Measurements from ENCODE around the gene FAM180B. TPM values are rescaled to one million over a fixed set of nuclear protein-coding genes. Genes with fewer than 3 reads are reported as not detected.
"Not testable (repeated sequence)": the region's sequence is repeated elsewhere in the genome, so short reads cannot be mapped to it uniquely, and the experiment has no call there.

FAM180B gene
- polyA plus RNA-seq, 3 donors = 0.19 to 0.40 TPM; not detected in 1

DNA sequence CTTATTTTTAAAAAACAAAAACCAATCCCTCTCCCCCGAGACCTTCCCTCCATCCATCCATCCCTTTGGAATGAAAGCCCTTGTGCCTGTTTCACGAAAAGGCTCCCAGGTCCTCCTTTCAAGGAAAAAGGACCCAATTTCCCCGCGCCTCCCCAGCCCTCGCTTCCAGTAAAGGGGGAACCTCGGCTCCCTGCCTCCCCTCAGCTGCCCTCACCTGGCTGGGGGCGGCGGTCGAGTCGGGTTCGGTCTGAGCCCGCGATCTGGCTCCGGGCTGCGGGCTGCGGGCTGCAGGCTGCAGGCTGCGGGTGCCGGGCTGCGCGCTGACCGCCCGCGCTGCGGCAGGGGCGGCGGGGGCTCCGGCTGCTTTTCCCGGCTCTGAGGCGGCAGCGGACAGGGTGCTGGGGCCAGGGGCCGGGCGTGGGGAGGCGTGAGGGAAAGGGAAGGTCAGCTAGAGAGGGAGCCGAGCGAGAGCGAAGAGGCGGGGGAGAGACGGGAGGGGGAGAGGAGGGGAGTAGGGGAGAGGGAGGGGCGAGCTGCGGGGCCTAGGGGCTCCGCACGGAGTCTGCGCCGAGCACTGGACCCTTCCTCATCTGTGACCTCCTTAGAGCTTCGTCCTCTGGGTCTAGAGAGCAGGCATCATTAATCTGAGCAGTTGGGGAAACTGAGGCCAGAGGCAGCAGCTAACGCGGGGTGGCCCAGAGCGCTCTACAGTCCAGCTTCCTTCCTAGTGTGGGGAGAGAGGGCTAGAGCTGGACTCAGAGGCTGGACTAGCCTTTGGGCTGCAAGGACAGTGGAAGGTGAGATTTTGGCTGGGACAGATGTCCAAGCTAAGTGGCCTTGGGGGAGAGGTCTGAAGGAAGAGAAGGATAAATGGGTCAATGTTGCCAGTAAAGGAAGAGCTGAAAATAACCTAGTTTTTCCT, 7.7 kb downstream of the FAM180B start, which contains the start of gene C1QTNF4:
C1QTNF4 (minus strand) TSS at position 478 of the 922 bp plus-strand sequence. CDS start 3,601 bp downstream, outside the sequence.
- no peak for DNase-seq (ENCODE audit: low read depth in 3 of 3, low spot score in 2 of 3)

DNA sequence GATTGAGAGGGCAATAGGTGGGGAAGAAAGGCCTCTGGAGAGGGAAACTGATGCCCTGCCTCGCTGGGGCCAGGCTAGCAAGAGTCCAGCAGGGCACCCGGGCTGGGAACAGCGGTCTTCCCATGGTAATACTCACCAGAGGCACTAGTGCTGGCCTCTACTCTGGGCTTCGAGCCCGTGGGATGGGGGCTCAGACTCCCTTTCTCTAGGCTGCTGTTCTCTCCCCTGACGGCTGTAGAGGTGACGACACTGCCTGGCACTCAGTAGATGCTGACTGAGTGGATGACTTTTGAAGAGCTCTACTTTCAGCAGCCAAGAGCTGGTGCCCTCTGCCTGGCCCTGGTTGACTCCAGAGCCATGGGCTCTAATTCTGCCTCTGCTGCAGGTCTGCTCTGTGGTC, 8.6 kb downstream of the FAM180B start:
- DNase-seq (ENCODE audit: low read depth in 3 of 3, low spot score in 2 of 3) = no peak

DNA sequence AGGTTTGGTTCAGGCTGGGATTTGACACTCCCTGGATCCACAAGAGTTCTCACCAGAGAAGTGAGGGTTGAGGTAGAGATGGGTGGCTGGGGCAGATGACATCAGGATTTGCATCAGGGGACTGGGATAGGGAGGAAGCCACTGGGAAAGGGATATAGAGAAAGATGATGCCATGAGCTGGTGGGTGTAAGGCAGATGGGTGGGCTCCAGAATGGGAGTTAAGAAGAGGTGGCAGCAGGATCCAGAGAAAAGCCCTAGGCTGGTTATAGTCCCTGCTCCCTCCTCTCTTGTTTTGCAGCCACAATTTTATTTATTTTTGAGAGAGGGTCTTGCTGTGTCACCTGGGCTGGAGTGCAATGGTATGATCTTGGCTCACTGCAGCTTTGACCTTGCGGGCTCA, 9.5 kb downstream of the FAM180B start:
- DNase-seq (ENCODE audit: low read depth in 3 of 3, low spot score in 2 of 3) = no peak

DNA sequence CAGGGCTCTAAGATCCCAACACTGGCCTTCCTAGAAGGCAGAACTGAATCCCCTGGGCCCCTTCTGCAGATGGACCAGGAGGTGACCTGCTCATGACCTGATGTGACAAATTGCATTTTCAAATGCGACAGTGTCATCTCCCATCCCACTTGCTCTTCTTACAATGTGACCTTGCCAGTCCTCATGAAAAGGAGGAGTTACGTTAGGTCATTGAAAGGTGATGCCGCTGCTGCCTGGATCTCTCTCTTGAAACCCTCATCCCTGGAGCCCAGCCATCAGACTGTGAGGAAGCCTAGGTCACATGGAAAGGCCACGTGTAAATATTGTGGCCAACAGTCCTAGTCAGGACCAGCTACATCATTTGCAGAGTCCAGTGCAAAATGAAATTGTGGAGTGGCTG, 13.4 kb downstream of the FAM180B start:
- DNase-seq (ENCODE audit: low read depth in 3 of 3, low spot score in 2 of 3) = no peak

DNA sequence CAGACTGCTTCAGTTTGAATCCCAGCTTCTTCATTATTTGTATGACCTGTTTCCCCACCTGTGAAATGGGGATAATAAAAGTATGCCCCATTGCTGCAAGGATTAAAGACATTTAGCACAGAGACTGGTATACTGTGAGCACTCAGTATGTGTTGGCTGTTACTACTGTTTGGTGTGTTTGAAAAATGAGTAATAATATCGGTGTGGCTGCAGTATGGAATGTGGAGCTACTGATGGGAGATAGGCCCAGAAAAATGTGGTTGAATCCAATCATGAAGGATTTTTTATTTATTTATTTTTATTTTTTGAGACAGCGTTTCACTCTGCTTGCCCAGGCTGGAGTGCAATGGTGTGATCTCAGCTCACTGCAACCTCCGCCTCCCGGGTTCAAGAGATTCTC, 16.8 kb downstream of the FAM180B start:
- DNase-seq (ENCODE audit: low read depth in 3 of 3, low spot score in 2 of 3) = no peak

DNA sequence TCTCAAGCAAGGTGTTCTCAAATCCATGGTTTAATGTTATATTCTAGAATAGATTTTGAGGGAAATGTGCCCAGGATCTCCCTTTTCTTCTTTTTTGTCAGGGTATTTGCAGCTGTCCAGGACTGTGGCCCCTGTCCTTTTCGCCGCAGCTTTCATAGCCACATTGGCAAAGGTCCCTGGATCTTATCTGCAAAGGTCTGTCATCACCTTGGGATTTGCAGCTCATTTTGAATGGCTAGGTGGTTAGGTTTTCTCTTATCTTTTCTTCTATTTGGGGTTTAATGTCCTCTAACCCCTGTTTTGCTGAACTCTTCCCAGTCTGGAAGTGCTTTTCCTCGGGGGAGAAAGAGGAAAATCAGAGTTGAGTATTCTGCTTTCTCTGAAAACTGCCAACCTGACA, 19.4 kb downstream of the FAM180B start:
- no peak for DNase-seq (ENCODE audit: low read depth in 3 of 3, low spot score in 2 of 3)

DNA sequence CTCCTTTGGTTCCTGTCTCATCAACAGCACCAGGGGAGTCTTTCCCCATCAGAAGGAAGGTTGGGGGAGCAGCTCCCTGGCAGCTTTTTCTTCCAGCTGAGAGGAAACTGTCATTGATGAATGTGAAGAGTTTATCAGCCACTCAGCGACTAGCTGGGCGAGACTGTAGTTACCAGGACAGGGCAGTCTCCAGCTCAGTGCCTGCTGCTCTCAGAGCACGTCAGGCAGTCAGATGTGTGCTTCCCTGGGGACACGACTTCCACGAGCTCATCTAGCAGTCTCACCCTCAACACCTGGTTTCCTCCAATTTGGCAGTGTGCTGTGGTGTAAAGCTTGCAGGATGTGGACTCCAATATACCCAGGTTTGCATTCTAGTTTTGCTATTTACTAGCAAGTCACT, 20.3 kb downstream of the FAM180B start:
- no peak for DNase-seq (ENCODE audit: low read depth in 3 of 3, low spot score in 2 of 3)

DNA sequence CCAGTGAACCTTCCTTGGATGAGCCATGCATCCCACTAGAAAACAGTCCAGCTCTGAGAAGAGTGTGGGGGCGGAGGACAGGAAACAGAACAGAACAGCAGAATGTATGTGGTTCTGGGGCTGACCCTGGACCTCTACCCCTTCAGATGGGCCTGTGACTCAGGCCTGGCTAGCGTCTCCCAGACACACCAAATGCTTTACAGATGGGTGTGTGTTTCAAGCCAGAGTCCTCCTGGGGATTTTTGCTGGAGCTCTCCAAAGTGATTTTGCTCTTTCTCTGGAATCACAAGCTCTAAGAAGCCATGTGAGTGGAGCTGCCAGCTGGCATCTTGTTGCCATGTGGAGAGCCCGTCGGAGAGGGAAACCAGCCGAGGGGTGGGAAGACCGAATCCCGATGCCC, 20.9 kb downstream of the FAM180B start:
- DNase-seq (ENCODE audit: low read depth in 3 of 3, low spot score in 2 of 3) = no peak

DNA sequence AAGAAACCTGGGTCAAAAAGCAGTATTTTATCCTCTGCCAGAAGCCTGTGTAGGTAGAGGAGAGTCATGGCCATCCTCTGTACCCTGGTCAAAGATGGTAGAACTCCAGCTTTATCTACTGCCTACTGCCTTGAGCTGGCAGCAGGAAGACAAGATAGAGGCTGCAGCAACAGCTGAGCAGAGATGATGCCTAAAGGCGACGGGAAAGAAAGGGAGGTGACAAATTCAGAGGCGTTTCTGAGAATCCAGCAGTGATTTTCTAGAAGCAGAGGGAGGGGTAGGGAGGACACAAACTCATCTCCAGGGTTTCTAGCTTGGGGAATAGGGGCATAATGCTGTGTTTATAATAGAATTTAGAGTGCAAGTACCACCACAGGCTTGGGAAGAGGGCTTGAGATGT, 23.2 kb downstream of the FAM180B start:
- no peak for DNase-seq (ENCODE audit: low read depth in 3 of 3, low spot score in 2 of 3)

DNA sequence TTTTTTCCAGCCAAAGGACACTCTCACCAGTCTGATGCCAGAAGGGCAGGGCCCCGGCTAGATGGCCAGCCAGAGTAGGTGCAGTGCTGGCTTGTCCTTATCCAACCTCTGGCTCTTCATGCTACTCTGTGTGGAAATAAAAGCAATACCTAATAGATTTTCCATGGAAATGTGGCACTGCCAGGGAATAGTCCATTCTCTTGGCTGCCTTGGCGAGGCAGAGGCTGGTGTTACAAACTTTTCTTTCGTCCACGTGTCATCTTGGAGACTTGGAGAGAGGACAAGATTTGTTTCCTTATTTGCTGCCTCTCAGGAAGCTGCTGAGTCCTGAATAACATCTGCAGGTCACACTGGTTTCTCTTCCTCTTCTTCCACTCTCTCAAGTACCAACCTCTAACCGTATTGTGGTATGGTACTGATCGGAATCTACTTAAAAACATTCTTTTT, 24.9 kb downstream of the FAM180B start:
- no peak for DNase-seq (ENCODE audit: low read depth in 3 of 3, low spot score in 2 of 3)

DNA sequence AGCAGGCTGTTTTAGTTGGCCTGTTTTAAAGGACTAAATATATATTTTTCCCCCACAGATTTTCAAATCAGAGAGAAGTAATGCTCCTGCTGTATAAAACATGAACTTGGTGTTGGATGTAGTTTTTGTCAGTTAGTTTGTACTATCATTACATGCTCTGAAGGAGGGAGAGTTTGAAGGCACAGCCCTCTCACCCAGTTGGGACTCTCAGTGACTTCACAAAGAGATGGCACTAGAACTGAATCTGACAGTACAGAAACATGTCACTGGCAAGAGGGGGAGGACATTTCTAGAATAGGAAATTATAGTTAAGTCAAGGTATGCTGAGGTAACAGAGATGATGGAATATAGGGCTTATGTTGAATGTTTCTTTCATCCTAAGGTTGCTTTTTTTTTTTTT, 28.8 kb downstream of the FAM180B start:
- DNase-seq (ENCODE audit: low read depth in 3 of 3, low spot score in 2 of 3) = no peak

DNA sequence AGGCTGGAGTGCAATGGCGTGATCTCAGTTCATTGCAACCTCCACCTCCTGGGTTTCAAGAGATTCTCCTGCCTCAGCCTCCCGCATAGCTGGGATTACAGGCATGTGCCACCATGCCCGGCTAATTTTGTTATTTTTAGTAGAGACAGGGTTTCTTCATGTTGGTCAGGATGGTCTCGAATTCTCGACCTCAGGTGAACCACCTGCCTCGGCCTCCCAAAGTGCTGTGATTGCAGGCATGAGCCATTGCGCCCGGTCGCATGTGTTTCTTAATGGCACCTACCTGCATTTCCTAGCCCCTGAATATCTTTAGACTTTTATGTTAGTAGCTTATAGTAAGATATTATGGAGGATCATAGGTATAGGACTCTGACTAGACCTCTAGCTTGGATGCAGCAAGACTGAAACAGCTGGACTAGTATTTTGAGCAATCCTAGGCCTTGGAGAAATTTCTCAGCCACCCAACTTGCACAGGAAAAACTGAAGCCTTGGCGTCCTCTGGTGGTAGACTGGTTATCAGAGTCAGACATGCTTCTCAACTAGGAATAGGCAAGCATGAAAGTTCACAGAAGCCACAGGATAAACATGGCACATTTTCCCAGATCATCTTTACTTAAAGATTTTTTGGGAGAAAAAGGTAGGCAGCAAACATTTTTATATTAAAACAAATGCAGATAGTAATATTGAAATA, 30.4 kb downstream of the FAM180B start:
- no peak for DNase-seq (ENCODE audit: low read depth in 3 of 3, low spot score in 2 of 3)

DNA sequence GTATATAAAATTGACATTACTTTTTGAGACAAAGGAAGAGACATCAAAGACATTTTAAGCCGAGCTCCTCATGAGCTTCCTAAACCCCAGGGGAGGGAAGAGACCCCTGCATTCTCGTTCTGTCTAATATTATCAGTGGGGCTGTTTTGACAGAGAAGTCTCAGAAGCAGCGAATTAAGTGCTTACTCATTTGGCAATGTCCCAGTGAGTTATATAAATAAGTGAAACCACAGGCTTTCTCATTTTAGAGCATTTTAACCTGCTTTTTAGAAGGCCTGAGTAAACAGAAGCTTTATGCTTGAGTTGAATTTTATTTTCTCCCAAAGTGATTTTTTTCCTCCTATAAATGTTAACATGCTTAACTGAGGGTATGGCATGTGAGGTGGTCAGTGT, 30.9 kb downstream of the FAM180B start:
- no peak for DNase-seq (ENCODE audit: low read depth in 3 of 3, low spot score in 2 of 3)

DNA sequence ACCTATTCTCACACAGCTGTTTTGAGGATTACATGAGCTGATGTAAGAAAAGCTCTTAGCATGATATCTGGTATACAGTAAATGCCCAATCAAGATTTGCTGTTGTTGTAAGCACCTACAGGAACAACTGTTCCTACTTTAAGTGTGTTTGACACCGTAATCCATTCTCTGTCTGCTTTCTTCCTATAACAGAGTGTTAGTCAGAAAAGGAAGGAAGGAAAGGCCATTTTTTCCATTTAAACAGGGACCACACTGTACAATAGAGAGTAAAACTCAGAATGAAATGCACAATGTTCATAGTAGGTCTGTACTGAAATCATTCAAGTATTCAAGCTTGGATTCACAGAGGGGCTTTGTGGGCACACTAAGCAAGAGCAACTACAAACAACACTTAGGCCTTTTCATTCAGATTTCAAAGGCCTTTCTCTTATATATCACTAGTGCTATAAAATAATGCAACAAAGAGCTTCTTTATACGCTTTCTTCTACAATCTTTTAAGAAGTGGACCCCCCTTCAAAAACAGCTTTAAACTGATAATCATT, 34.4 kb downstream of the FAM180B start:
- no peak for DNase-seq (ENCODE audit: low read depth in 3 of 3, low spot score in 2 of 3)

DNA sequence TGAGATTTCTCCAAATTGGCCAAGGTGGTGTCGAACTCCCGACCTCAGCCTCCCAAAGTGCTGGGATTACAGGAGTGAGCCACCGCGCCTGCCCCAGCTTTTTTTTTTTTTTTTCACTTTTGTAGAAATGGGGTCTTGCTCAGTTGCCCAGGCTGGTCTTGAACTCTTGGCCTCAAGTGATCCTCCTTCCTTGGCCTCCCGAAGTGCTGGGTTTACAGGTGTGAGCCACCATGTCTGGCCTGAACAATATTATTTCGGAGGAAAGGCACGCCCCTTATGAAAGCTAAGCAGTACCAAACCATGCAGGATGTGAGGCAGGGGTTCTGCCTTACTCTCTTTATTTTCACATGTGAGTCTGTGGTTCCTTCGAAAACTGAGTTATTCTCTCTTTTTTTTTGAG, 39.8 kb downstream of the FAM180B start:
- no peak for DNase-seq (ENCODE audit: low read depth in 3 of 3, low spot score in 2 of 3)

DNA sequence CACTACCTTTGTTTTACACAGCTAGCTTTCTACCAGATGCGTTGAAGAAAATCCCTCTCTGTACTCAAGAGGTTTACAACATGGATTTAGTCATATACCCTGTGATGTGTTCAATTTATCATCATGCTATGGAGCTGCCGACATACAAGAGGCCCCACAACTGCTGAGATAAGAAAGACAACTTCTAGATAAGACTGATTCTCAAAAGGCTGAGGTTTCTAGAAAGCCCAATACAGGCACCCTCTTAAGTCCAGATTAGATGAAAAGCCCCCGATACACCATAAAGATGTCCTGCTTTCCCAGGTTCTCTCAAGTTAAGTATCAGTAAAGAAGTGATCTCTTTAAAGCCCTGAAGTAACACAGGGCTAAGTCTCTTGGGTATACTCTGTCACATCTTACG, 41.5 kb downstream of the FAM180B start:
- no peak for DNase-seq (ENCODE audit: low read depth in 3 of 3, low spot score in 2 of 3)

DNA sequence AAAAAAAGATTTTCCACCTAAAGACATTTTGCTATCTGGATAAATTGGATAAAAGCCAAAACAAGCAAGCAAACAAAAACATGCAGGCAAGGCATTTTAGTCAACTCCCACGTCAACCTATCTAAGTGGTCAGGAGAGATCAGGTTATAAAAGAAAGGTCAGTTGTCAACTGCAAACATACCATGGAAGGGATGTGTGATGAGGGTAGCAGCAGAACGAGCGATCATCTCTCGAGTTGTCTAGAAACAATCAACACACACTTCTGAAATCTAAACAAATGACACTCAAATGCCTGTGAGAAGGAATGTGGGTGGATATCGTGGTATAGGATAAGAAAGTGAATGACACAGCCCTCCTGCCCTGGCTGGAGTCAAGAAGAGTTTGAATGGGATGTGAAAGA, 45.0 kb downstream of the FAM180B start:
- DNase-seq (ENCODE audit: low read depth in 3 of 3, low spot score in 2 of 3) = no peak

DNA sequence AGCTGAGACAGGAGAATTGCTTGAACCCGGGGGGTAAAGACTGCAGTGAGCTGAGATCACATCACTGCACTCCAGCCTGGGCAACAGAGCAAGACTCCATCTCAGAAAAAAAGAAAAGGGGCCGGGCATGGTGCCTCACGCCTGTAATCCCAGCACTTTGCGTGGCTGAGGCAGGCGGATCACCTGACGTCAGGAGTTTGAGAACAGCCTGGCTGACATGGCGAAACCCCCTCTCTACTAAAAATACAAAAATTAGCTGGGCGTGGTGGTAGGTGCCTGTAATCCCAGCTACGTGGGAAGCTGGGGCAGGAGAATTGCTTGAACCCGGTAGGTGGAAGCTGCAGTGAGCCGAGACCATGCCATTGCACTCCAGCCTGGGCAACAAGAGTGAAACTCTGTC, 49.9 kb downstream of the FAM180B start:
- not testable (repeated sequence) for DNase-seq (ENCODE audit: low read depth in 3 of 3, low spot score in 2 of 3)

Data from right renal cortex interstitium (tissue), 3 donors.